Stomach (tissue), 4 donors: ENCODE measurements around the gene MAP3K5.

Source experiments
- CTCF ChIP-seq, 7 experiments: fragments of 450-650 bp in 4 of 7; fragments of 200-600 bp in 3 of 7; sonication (generic) in 3 of 7; IDR thresholded peaks; one replicate each; pipeline ENCODE4 v1.5.1; 2016 to 2019; ENCODE audit warnings: antibody characterized with exemption in 7 of 7, control low read depth in 2 of 7, mild to moderate bottlenecking in 1 of 7
- EP300 ChIP-seq: sonication (generic); formaldehyde crosslinking; IDR thresholded peaks from one replicate; pipeline ENCODE4 v1.6.1; 2017; ENCODE audit warnings: antibody characterized with exemption

GRCh38 chr6:136682292-136682691 is 110.0 kb downstream of the MAP3K5 start:
- TF ChIP-seq CTCF (IDR thresholded peaks at IDR 0.05): no peak
- TF ChIP-seq EP300: no peak
